ENCODE measurements around the gene SMURF2.

Gene SMURF2

DNA sequence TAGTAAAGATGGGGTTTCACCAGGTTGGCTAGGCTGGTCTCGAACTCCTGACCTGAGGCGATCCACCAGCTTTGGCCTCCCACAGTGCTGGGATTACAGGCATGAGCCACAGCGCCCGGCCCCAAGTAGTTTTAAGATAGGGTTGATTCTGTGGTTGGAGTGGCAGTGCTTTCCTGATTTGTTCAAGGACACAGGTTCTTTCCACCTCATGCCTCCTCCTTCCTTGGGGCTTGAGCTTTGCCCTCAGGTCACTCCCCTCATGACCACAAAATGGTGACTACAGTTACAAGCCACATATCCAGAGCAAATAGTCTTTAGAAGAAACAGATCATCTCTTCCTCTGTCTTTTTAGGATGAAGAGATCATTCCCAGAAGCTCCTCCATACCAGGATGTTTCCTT, 25.3 kb upstream of the SMURF2 start:
- no peak for TF ChIP-seq ESRRG (CRISPR knock-in tag; IDR thresholded peaks at IDR 0.05)
- TF ChIP-seq, protein P1, sequence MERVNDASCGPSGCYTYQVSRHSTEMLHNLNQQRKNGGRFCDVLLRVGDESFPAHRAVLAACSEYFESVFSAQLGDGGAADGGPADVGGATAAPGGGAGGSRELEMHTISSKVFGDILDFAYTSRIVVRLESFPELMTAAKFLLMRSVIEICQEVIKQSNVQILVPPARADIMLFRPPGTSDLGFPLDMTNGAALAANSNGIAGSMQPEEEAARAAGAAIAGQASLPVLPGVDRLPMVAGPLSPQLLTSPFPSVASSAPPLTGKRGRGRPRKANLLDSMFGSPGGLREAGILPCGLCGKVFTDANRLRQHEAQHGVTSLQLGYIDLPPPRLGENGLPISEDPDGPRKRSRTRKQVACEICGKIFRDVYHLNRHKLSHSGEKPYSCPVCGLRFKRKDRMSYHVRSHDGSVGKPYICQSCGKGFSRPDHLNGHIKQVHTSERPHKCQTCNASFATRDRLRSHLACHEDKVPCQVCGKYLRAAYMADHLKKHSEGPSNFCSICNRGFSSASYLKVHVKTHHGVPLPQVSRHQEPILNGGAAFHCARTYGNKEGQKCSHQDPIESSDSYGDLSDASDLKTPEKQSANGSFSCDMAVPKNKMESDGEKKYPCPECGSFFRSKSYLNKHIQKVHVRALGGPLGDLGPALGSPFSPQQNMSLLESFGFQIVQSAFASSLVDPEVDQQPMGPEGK (CRISPR knock-in tag; IDR thresholded peaks at IDR 0.05; ENCODE audit: borderline replicate concordance), result no peak
- TF ChIP-seq ZFP3 (CRISPR knock-in tag; IDR thresholded peaks at IDR 0.05), result no peak
- TF ChIP-seq OSR1 (CRISPR knock-in tag; IDR thresholded peaks at IDR 0.05), result no peak
- no peak for TF ChIP-seq ZNF8 (CRISPR knock-in tag; IDR thresholded peaks at IDR 0.05)
- no peak for TF ChIP-seq TCF4 (CRISPR knock-in tag; IDR thresholded peaks at IDR 0.05; ENCODE audit: borderline replicate concordance)
- TF ChIP-seq SNAI2 (CRISPR knock-in tag; IDR thresholded peaks at IDR 0.05), result no peak
- no peak for ATAC-seq

DNA sequence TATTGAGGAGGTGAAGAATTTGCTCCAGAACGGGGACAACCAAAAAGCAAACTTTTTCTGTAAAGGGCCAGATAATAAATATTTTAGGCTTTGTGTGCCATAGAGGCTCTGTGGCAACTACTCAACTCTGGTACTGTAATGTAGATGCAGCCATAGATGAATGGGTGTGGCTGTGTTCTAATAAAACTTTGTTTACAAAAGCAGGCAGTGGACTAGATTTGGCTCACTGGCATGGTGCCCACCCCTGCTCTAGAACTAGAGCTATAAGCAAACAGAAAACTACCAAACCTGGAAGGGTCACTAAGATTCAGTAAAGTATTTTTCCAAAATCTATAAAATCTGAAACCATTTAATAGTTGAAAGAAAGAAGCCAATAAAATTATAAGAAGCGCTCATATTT, 24.6 kb upstream of the SMURF2 start:
- TF ChIP-seq TCF4 (CRISPR knock-in tag; IDR thresholded peaks at IDR 0.05; ENCODE audit: borderline replicate concordance), result no peak
- TF ChIP-seq, protein P1 (CRISPR knock-in tag; IDR thresholded peaks at IDR 0.05; ENCODE audit: borderline replicate concordance), result no peak
- no peak for TF ChIP-seq RARB (CRISPR knock-in tag; IDR thresholded peaks at IDR 0.05)
- no peak for ATAC-seq

DNA sequence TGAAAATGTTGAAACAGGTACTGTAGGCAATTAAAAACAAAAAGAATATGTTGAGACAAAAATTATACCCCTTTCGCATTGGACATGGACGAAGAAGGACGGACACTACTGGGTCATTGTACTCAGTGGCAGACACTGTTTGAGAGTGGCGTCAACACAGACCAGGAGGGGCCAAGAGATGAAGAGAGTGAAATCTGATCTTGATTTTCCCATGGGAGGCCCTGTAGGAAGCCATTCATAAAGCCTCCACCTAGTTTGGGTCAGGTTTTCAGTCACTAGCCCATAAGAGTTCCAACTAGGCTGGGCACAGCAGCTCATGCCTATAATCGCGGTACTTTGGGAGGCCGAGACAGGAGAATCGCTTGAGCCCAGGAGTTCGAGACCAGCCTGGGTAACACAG, 23.6 kb upstream of the SMURF2 start:
- ATAC-seq, result no peak
- TF ChIP-seq ARNTL (CRISPR knock-in tag; IDR thresholded peaks at IDR 0.05; ENCODE audit: borderline replicate concordance, low read depth), result no peak

DNA sequence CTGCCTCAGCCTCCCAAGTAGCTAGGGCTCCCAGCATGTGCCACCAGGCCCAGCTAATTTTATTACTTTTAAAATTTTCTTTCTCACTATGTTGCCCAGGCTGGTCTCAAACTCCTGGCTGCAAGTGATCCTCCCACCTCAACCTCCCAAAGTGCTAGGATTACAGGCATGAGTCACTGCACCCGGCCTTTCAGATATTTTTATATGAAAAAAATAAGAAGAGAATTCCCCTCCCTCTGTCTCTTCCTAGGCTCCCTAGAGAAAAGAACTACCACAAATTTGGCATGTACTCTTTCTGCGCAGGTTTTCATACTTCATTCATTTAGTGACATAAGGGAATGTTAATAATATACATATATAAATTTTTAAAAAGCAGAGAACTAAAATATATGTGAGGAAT, 21.7 kb upstream of the SMURF2 start:
- no peak for ATAC-seq
- TF ChIP-seq ESRRG (CRISPR knock-in tag; IDR thresholded peaks at IDR 0.05), result no peak
- no peak for TF ChIP-seq RARB (CRISPR knock-in tag; IDR thresholded peaks at IDR 0.05)
- no peak for TF ChIP-seq ZC3H10 (CRISPR knock-in tag; IDR thresholded peaks at IDR 0.05)
- TF ChIP-seq ZNF70 (CRISPR knock-in tag; IDR thresholded peaks at IDR 0.05), result no peak
- TF ChIP-seq ISL1 (CRISPR knock-in tag; IDR thresholded peaks at IDR 0.05), result no peak
- TF ChIP-seq GLIS3 (CRISPR knock-in tag; IDR thresholded peaks at IDR 0.05), result no peak
- TF ChIP-seq ARNTL (CRISPR knock-in tag; IDR thresholded peaks at IDR 0.05; ENCODE audit: borderline replicate concordance, low read depth), result no peak
- no peak for TF ChIP-seq ZNF565 (CRISPR knock-in tag; conservative IDR thresholded peaks at IDR 0.05; ENCODE audit: low read depth)

DNA sequence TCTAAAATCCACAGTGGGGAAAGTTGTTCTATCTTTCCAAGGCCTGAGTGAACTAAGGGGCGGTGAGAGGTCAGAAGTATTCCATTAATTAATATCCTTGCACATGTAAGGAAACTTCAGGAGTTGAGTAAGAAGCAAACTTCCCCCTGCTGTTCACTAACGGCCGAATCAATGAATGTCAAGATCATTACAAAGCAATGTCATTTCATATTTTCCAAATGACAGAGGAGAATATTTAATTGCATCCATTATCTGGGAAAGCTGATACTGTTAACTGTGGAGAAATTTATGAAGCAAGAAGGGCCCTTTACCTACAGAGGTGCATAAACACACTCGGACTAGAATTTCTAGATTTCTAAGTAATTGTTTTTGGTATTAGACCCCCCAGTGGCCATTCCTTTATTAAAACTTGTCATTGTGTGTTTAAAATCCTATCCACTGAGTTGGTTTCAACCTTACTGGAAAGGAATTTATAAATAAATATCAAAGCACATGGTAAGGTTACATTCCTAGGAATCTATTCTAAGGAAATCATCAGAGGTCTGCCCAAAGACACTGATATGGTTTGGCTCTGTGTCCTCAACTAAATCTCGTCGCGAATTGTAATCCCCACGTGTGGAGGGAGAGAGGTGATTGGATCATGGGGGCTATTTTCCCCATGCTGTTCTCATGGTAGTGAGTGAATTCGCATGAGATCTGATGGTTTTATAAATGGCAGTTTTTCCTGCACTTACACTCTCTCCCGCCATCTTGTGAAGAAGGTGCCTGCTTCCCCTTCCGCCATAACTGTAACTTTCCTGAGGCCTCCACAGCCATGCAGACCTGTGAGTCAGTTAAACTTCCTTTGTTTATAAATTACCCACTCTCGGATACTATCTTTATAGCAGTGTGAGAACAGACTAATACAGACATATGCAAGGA, 20.4 kb upstream of the SMURF2 start:
- TF ChIP-seq, protein P2, sequence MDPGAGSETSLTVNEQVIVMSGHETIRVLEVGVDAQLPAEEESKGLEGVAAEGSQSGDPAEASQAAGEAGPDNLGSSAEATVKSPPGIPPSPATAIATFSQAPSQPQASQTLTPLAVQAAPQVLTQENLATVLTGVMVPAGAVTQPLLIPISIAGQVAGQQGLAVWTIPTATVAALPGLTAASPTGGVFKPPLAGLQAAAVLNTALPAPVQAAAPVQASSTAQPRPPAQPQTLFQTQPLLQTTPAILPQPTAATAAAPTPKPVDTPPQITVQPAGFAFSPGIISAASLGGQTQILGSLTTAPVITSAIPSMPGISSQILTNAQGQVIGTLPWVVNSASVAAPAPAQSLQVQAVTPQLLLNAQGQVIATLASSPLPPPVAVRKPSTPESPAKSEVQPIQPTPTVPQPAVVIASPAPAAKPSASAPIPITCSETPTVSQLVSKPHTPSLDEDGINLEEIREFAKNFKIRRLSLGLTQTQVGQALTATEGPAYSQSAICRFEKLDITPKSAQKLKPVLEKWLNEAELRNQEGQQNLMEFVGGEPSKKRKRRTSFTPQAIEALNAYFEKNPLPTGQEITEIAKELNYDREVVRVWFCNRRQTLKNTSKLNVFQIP (CRISPR knock-in tag; IDR thresholded peaks at IDR 0.05; ENCODE audit: borderline replicate concordance, low read depth), result peak; percentile 14; the same call in 1 of the 2 replicates
- no peak for TF ChIP-seq GLIS3 (CRISPR knock-in tag; IDR thresholded peaks at IDR 0.05)
- ATAC-seq, result peak; percentile 25; the same call in 2 of the 3 replicates

DNA sequence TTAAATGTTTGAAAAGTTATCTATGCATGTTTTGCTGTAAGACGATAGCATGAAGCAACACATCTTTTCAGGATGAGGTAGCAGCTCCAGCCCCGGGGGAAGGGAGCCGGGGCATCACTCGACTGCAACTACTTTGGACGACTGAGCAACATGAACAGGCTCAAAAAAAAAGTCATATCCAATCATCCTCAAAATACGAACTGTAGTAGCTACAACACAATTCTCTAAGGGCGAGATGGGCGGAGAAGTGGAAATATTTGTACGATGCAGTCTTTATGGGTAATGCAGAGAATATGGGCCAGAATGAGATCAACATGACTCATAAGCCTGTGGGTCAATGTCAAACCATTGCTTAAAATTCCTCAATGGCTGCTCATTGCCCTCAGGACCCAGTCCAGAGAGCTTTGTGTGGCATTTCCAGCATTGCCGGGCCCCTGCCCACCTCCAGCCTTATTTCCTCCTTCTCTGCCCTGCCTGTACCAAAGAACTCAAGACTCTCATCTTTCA, 17.7 kb upstream of the SMURF2 start:
- ATAC-seq, result peak; percentile 87
- TF ChIP-seq ZNF70 (CRISPR knock-in tag; IDR thresholded peaks at IDR 0.05) (no peak), ZNF565 (CRISPR knock-in tag; conservative IDR thresholded peaks at IDR 0.05; ENCODE audit: low read depth) (no peak), RARB (CRISPR knock-in tag; IDR thresholded peaks at IDR 0.05) (0 out of 2 replicates have a peak, but pooled peaks have one; percentile 12), ARNTL (CRISPR knock-in tag; IDR thresholded peaks at IDR 0.05; ENCODE audit: borderline replicate concordance, low read depth) (no peak), ISL1 (CRISPR knock-in tag; IDR thresholded peaks at IDR 0.05) (peak; percentile 46; the same call in 1 of the 2 replicates), SNAI2 (CRISPR knock-in tag; IDR thresholded peaks at IDR 0.05) (peak; percentile 60; the same call in 1 of the 2 replicates), ZFP3 (CRISPR knock-in tag; IDR thresholded peaks at IDR 0.05) (peak; percentile 70; the same call in 1 of the 2 replicates), ZC3H10 (CRISPR knock-in tag; IDR thresholded peaks at IDR 0.05) (no peak), ZNF8 (CRISPR knock-in tag; IDR thresholded peaks at IDR 0.05) (no peak), CSDC2 (CRISPR knock-in tag; IDR thresholded peaks at IDR 0.05) (0 out of 2 replicates have a peak, but pooled peaks have one; percentile 69)
- TF ChIP-seq, protein P3, sequence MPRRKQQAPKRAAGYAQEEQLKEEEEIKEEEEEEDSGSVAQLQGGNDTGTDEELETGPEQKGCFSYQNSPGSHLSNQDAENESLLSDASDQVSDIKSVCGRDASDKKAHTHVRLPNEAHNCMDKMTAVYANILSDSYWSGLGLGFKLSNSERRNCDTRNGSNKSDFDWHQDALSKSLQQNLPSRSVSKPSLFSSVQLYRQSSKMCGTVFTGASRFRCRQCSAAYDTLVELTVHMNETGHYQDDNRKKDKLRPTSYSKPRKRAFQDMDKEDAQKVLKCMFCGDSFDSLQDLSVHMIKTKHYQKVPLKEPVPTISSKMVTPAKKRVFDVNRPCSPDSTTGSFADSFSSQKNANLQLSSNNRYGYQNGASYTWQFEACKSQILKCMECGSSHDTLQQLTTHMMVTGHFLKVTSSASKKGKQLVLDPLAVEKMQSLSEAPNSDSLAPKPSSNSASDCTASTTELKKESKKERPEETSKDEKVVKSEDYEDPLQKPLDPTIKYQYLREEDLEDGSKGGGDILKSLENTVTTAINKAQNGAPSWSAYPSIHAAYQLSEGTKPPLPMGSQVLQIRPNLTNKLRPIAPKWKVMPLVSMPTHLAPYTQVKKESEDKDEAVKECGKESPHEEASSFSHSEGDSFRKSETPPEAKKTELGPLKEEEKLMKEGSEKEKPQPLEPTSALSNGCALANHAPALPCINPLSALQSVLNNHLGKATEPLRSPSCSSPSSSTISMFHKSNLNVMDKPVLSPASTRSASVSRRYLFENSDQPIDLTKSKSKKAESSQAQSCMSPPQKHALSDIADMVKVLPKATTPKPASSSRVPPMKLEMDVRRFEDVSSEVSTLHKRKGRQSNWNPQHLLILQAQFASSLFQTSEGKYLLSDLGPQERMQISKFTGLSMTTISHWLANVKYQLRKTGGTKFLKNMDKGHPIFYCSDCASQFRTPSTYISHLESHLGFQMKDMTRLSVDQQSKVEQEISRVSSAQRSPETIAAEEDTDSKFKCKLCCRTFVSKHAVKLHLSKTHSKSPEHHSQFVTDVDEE (CRISPR knock-in tag; IDR thresholded peaks at IDR 0.05), result no peak
- TF ChIP-seq, protein P4, sequence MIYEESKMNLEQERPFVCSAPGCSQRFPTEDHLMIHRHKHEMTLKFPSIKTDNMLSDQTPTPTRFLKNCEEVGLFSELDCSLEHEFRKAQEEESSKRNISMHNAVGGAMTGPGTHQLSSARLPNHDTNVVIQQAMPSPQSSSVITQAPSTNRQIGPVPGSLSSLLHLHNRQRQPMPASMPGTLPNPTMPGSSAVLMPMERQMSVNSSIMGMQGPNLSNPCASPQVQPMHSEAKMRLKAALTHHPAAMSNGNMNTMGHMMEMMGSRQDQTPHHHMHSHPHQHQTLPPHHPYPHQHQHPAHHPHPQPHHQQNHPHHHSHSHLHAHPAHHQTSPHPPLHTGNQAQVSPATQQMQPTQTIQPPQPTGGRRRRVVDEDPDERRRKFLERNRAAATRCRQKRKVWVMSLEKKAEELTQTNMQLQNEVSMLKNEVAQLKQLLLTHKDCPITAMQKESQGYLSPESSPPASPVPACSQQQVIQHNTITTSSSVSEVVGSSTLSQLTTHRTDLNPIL (CRISPR knock-in tag; IDR thresholded peaks at IDR 0.05; ENCODE audit: low read depth), result peak; percentile 49; the same call in 1 of the 2 replicates
